Fibroblast of the aortic adventitia (primary cell): ENCODE measurements around the gene HINT1. TPM values are rescaled to one million over a fixed set of nuclear protein-coding genes. Genes with fewer than 3 reads are reported as not detected.

Experiments
- DNase-seq: peaks from one replicate; pipeline ENCODE4 v3.0.0-alpha.2; 2010; ENCODE audit warnings: low read depth
- H3K4me3 ChIP-seq: 2 replicates; pipeline ENCODE4 v1.5.1; 2011; ENCODE audit warnings: low read depth, mild to moderate bottlenecking, control low read depth, low read length, moderate library complexity
- total RNA-seq: library from RNA; depleted of rRNA; stranded (reverse); fragments of >200 nt; gene quantifications from 2 replicates; pipeline ENCODE4 v1.2.3, GENCODE V29; 2012; ENCODE audit warnings: low replicate concordance
- TF ChIP-seq, protein P1 (sequence below): IDR thresholded peaks from 2 replicates; pipeline ENCODE4 v1.5.1; 2011; ENCODE audit warnings: mild to moderate bottlenecking, low read length, control low read depth, inconsistent platforms; ENCODE audit not compliant: insufficient read depth

Gene HINT1
- total RNA-seq, 1 donor, result 152 TPM

DNA sequence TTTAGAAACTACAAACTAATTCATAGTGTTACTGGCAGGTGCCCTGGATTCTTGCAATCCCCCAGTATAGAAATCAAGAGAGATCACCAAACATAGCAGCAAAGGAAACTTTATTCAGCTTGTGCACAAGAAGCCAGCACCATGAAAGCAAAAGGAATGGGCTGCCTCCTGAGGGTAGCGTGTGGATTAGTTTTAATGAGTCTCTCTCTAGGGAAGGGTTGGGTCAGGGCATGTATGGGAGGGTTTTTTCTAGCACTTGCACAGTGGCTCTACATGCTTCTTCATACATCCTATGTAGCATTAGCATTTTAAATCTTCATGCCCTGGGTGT, 44.1 kb upstream of the HINT1 start:
- no peak for DNase-seq
- H3K4me3 ChIP-seq, result no peak overlapping the region
- TF ChIP-seq, protein P1, sequence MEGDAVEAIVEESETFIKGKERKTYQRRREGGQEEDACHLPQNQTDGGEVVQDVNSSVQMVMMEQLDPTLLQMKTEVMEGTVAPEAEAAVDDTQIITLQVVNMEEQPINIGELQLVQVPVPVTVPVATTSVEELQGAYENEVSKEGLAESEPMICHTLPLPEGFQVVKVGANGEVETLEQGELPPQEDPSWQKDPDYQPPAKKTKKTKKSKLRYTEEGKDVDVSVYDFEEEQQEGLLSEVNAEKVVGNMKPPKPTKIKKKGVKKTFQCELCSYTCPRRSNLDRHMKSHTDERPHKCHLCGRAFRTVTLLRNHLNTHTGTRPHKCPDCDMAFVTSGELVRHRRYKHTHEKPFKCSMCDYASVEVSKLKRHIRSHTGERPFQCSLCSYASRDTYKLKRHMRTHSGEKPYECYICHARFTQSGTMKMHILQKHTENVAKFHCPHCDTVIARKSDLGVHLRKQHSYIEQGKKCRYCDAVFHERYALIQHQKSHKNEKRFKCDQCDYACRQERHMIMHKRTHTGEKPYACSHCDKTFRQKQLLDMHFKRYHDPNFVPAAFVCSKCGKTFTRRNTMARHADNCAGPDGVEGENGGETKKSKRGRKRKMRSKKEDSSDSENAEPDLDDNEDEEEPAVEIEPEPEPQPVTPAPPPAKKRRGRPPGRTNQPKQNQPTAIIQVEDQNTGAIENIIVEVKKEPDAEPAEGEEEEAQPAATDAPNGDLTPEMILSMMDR, result no peak

DNA sequence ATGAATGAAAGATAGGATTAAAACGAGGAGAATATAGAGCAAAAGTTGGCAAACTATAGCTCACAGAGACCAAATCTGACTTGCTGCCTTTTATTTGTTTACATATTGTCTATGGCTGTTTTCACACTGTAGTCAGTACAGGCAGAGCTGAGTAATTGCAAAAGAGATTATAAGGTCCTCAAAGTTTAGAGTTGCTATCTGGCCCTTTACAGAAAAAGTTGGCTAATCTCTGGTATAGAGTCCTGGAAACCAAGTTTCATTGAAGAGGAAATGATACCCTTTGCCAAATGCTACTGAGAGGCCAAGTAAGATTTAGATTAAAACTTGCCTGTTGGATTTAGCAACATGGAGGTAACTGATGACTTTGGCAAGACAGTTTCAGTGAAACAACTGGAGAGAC, 41.7 kb upstream of the HINT1 start:
- TF ChIP-seq, protein P1, result no peak
- no peak overlapping the region for H3K4me3 ChIP-seq
- DNase-seq, result peak; percentile 45

DNA sequence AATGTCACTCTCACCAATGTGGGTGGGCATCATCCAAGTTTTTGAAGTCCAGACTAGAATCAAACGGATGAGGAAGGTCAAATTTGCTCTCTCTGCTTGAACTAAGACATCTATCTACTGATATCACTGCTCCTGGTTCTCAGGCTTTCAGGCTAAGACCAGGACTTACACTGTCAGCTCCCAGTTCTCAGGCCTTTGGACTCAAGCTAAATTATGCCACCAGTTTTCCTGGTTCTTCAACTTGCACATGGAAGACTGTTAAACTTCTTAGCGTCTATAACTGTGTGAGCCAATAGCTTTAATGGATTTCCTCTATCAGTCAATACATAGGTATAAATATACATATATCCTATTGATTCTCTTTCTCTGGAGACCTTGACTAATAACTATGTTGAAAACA, 41.0 kb upstream of the HINT1 start:
- TF ChIP-seq, protein P1, result no peak
- DNase-seq, result no peak
- H3K4me3 ChIP-seq, result no peak overlapping the region

DNA sequence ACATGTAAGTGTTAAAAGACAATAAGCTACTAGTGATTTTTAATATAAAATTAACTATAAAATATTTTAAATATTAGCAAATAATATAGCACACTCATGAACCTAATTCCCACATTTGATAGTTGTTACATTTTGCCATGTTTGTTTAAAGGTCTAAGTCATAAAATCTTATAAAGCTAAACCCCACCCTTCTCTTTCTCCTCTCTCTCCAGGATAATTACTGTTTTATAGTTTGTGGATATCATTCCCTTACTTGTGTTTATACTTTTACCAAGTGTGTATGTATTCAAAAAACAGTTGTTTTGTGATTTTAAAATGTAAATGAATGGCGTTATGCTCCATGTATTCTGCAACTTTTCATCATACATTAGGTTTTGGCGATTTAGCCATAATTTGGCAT, 39.9 kb upstream of the HINT1 start:
- DNase-seq, result no peak
- no peak overlapping the region for H3K4me3 ChIP-seq
- TF ChIP-seq, protein P1, result no peak

DNA sequence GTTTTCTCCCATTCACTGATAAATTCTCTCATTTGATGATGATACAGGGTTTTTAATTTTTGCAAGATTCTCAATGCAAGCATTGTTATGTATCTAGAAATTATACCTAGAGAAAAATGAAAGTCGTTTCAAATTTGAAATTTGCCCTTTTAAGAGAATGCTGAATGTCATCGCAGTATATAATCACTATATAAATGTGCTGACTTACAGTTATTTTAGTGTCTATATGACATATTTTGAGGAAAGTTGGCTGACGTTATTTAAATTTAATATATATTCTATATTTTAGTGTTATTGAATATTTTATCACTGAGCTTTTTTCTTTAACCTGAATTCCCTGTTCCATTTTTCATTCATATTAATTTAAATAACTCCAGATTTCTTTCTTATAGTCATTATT, 35.5 kb upstream of the HINT1 start:
- TF ChIP-seq, protein P1, result no peak
- no peak overlapping the region for H3K4me3 ChIP-seq

DNA sequence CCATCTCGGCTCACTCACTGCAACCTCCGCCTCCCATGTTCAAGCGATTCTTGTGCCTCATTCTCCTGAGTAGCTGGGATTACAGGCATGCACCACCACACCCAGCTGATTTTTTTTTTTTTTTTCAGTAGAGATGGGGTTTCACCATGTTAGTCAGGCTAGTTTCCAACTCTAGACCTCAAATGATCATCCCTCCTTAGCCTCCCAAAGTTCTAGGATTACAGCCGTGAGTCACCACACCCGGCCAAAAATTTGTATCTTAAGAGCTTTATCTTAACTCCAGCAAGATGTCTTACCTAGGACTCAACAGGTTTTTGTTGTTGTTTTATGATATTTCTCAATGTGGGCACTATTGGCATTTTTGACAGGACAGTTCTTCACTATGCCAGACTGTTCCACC, 33.6 kb upstream of the HINT1 start:
- peak; percentile 46 for DNase-seq
- H3K4me3 ChIP-seq, result no peak overlapping the region
- TF ChIP-seq, protein P1, result no peak

More for the DNA sequence above, 35.5 kb upstream of the HINT1 start:
- DNase-seq, result no peak

DNA sequence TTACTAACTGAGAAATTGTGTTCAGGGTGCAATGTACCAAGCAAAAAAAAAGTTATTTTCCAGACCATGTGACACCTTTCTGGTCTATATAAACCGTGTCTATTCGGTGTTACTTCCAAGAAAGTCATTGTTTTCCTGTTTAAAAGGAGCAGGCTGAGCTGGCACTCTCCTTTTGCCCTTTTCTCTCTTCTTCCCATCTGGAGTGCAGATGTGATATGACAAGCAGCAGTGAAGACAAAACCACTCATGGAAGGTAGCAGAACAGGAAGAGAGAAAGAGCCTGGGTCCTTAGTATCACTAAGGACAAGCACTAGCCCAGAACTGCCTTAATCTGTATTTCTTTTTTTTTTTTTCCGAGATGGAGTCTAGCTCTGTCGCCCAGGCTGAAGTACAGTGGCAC, 31.3 kb upstream of the HINT1 start:
- no peak for DNase-seq
- TF ChIP-seq, protein P1, result no peak
- no peak overlapping the region for H3K4me3 ChIP-seq
